ENCODE data around the gene AVPR2.

GRCh38 chrX:153925739-153926551, 21.5 kb downstream of the AVPR2 start, which contains the start of gene ARHGAP4:
- no peak for TF ChIP-seq CTCF (IDR thresholded peaks at IDR 0.05; ENCODE audit: low read depth, low read length)
- TF ChIP-seq POLR2A (IDR thresholded peaks at IDR 0.05; ENCODE audit: extremely low read depth, insufficient read length): no peak
